ACHN (cell line): ENCODE results near the gene TBX15.

Experiments used
- DNase-seq: peaks from one replicate; pipeline ENCODE4 v3.0.0-alpha.2; 2015
- in situ Hi-C: cut with HindIII; loops from 2 replicates; pipeline ENCODE4 v1.10.0; 2017; ENCODE audit warnings: low sequenced_read_pairs, low pct_ligation_motif_present, low pct_unique_long_range_greater_than_20kb

TBX15 gene

DNA sequence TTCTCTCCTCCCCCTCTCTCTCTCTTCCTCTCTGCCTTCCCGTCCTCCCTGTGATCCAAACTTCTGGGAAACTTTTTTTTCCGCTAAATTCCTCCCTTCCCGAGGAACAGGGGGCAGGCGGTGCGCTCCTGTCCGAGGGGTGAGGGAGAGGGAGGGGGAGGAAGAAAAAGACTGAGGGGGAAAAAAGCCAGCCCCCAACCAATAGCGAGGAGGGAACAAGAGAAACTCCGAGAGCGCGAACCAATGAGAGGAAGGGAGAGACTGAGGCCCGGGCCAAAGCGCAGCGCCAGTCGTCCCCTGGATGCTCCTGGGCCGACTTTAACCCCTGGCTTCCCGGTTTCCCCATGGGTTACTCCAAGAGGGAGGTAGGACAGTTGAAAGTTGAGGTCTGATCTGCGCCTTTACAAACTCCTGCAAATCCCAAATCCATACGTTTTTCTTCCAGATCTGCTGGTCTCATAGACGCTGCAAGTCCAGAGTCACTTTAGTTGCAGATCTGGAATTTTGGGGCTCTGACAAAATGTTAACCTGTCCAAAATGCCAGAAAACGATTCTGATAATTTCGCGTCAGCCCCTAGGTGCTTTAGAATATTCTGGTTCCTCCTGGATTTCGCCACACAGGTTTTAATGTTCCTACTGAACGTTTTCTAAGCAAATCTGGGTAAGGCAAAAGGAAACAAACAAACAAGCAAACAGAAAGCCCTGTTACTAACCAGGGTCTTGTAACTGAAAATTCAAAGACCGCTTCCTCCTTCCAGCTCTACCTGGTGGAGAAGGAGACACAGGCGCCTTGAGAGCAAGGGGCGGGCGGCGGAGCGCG, at the start of gene TBX15:
TBX15 (minus strand) TSS at position 158 of the 820 bp plus-strand sequence. CDS start 548 bp downstream, outside the sequence.
- in situ Hi-C loops, result no loop called here

GRCh38 chr1:119034359-119034758, 46.2 kb upstream of the TBX15 start:
- no peak for DNase-seq
- in situ Hi-C loops, result no loop called here

More for the DNA sequence above, at the start of gene TBX15:
- no peak for DNase-seq

- DNase-seq, result no peak
- in situ Hi-C loops, result no loop called here
Measured at GRCh38 chr1:119032986-119033385, 44.8 kb upstream of the TBX15 start.

- in situ Hi-C loops, result no loop called here
- no peak for DNase-seq
Measured at GRCh38 chr1:119027759-119028158, 39.6 kb upstream of the TBX15 start.

DNA sequence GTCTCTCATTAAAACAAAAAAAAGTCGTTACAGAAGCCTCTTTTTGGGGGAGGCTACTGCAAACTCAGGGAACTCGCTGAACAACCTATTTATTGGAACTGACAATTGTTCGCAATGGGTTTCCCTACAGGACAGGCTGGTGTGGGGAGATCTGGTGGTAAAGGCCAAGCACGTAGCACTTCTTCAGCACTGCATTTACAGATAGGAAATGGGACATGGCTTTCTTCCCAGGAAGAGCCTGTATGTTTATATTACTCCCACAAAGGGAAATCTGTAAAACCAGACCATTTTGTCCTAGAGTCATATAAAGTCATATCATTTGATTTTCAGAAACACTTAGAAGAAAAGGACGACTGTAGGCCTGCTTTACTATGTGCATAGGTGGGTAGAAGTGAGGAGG, 38.8 kb upstream of the TBX15 start:
- in situ Hi-C loops, result no loop called here
- DNase-seq, result no peak

DNA sequence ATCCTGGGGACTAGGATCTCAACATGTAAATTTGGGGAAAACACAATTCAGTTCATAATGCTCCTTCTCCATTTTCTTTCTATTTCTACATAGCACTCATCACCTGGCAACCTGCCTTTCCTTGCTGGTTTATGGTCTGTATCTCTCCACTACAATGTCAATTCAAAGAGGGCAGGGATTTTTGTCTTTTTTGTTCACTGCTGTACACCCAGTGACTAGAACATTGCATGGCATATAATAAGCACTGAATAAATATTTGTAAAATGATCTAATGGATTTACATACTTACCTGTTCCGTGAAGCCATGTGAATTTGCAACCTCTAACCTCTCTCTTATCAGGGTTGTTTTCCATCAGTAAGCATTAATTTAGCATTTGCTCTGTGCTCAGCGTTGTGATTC, 27.4 kb upstream of the TBX15 start:
- in situ Hi-C loops, result no loop called here
- no peak for DNase-seq

GRCh38 chr1:119012383-119012782, 24.2 kb upstream of the TBX15 start:
- in situ Hi-C loops, result no loop called here
- no peak for DNase-seq

DNA sequence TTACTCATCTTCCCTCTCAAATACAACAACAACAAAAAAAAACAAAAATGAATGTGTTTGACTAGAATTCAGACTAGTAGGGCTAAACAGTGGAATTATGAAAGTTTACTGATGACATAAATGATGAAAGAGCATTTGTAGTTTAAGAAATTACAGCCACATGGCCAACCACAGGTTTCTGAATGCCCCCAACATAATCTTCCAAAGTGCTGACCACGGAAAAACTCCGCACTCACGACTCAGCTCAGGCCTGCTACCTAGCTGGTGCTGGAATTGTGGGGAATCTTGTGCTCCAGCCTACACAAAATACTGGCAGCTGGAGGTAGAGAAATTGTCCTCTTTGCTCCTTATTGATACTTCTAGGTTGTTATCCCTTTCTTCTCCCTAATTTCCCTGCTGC, 23.6 kb upstream of the TBX15 start:
- no peak for DNase-seq
- in situ Hi-C loops, result no loop called here

GRCh38 chr1:119011116-119011515, 23.0 kb upstream of the TBX15 start:
- DNase-seq, result no peak
- in situ Hi-C loops, result no loop called here

DNA sequence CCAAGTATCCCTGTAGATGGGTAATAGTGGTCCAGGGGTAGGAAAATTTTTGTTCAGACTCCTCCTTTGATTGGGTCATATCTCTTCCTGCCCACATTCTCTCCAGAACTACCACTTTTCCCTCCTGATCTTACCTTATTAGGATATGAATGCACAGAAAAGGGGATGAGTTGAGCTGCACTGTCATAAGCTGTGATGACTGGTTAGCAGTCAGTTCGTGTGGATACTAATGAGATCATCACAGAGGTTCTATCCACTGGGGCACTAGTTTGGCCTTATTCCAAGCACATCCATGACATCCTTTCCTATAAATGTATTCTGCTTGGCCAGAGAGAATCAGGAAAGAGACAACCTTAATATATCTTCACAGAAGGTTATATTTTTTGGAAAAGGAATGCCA, 22.1 kb upstream of the TBX15 start:
- in situ Hi-C loops, result no loop called here

GRCh38 chr1:119009312-119009655, 21.1 kb upstream of the TBX15 start:
- DNase-seq, result no peak
- in situ Hi-C loops, result no loop called here

More for the DNA sequence above, 22.1 kb upstream of the TBX15 start:
- DNase-seq, result no peak

DNA sequence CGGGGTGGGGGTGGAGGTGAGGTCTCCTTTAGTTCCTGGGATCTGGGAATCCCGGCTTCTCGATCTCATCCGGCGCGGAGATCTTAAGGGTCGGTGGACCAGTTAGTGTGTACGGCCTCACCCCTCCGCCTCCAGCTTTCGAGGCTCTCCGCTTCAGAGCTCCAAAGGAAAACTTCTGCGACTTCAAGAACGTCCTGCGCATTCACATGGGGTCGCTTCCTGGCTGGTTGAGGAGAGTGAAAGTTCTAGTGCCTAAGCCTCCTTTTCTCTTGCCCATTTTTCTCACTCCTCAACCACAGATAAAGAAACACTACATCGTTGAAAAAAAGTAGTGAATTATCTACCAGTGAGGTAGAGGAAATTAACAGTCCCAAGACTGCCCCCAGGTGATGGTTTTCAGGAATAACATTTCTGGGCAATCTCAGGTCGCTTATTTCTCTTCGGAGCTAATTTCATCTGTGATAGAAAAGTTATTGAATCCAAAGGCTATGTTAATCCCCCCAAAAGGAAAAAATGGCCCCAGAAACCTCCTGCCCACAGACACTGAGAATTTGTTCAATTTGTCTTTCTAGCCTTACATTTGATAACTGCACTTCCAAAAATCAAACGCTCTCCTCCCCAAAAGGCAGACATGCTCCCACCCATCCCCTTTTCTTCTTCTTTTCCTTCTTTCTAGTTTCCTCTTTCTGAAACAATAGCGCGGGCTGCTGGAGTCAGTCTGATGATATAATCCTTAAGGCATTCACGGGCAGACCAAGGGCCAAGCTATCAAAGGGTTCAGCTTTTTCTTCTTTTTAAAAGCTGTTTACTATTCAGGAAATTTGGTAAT, 20.6 kb upstream of the TBX15 start:
- peak; percentile 59 for DNase-seq
- in situ Hi-C loops, result no loop called here

DNA sequence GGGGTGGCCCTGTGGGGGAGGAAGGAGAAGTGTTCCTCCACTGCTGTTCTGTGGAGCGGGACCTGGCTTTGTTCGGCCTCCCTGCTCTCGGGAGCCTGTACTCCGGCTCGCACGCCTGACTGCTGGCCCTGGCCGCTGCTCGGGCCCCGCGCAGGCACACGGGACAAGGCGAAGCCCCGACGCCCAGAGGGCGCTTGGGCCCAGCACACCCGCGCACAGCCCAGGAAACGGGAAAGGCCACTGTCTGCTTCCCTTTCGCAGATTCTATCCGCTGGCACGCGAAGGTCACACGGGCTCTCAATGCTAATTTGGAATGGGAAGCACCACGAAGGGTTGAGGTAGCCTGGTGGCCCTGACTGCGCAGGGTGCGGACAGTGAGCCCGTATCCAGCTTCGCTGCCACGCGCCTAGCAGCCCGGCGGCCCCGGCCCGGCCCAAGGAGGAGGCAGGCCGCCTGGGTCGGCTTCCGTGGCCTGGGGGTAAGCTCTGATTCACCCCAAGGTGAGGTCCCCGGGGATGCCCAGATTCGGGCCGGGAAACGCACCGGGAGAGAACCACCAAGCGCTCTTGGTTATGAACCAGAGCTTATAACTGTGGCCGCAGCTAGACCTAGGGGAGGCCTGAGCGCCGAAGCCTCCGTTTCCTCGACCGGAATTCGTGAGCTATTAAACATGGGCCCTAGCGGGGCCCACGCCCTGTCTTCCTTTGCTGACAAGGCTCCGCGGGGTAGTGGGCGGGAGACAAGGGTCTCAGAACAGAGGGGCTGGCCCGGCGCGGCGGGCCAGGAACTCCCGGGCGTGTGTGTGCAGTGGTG, 19.7 kb upstream of the TBX15 start:
- DNase-seq, result no peak
- in situ Hi-C loops, result no loop called here

GRCh38 chr1:119007339-119007669, 19.2 kb upstream of the TBX15 start:
- DNase-seq, result no peak
- in situ Hi-C loops, result no loop called here

GRCh38 chr1:119006406-119007279, 18.5 kb upstream of the TBX15 start:
- DNase-seq, result no peak
- in situ Hi-C loops, result no loop called here

DNA sequence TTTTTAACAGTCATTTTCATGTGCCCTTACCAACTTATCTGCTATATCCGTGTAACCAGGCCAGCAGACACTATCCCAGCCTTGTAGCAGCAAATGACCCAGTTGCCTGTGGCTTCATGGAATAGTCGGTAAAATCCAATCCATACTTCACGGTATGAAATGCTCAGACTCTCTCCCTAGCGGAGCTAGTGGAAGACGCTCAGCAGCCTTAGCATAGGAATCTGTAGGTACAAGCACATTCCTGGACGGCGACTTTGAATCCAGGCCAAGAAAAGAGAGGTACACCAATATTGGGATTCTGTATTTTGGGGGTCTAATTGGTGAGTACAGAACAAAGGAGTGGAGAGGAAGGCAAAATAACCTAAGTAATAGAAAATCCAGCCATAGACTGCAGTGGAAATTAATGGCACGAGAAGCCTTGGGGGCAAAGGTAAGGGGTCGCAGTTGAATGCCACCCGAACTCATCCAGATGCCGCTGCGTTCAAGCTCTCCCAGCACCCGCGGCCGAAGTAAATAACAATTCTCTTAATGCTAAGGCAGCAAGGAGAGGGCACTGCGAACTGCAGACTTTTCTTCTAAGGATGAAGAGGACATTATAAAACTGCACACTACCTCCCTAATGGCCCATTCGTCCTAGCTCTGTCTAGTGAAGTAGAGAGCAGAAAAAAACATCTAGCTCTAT, 17.7 kb upstream of the TBX15 start:
- no peak for DNase-seq
- in situ Hi-C loops, result no loop called here

- in situ Hi-C loops, result no loop called here
Measured at GRCh38 chr1:119004781-119005180, 16.6 kb upstream of the TBX15 start.

GRCh38 chr1:119004129-119004527, 16.0 kb upstream of the TBX15 start:
- in situ Hi-C loops, result no loop called here

More at GRCh38 chr1:119004781-119005180, 16.6 kb upstream of the TBX15 start:
- DNase-seq, result no peak

More at GRCh38 chr1:119004129-119004527, 16.0 kb upstream of the TBX15 start:
- no peak for DNase-seq
